A549 (cell line): ENCODE measurements around the gene DPM3. TPM values are rescaled to one million over a fixed set of nuclear protein-coding genes. Genes with fewer than 3 reads are reported as not detected.

Experiments
- ATAC-seq, 2 experiments: fragments of 200-7000 bp in 1 of 2; fragments of >200 bp in 1 of 2; cut with Nextera tagmentation in 1 of 2; cut with Tn5 transposase in 1 of 2; 3 replicates each; pipeline versions ENCODE4 v1.8.0 to v1.9.1; 2018 to 2020; ENCODE audit warnings: mild to moderate bottlenecking in 1 of 2, moderate library complexity in 1 of 2
- CTCF ChIA-PET: fragments of 300-600 bp; sonication (Branson Sonifier 250); formaldehyde crosslinking; extraction: SDS; loops from one replicate; lab custom pipeline; 2021; ENCODE audit warnings: antibody characterized with exemption, inconsistent platforms; lab: Yijun Ruan, JAX
- POLR2A ChIA-PET: fragments of 350-600 bp; formaldehyde crosslinking; extraction: SDS; loops from one replicate; lab custom pipeline; 2021; ENCODE audit warnings: antibody characterized with exemption, inconsistent platforms; lab: Yijun Ruan, JAX
- DNase-seq, 2 experiments: peaks; one replicate each; pipeline versions ENCODE4 v3.0.0 to v3.0.0-alpha.2; 2011 to 2016; ENCODE audit warnings: low read depth in 1 of 2, low spot score in 1 of 2
- FAIRE-seq: peaks from 2 replicates; lab custom pipeline; 2011; peaks lifted over from hg19 to GRCh38; lab: Jason Lieb, UNC
- H3K27ac ChIP-seq, 2 experiments: fragments of >200 bp; sonication (Bioruptor Twin); formaldehyde crosslinking; 3 replicates each; pipeline ENCODE4 v1.5.1; 2016 to 2017
- H3K4me1 ChIP-seq: fragments of >200 bp; sonication (Bioruptor Twin); formaldehyde crosslinking; 3 replicates; pipeline ENCODE4 v1.6.1; 2016
- H3K4me2 ChIP-seq: fragments of >200 bp; sonication (Bioruptor Twin); formaldehyde crosslinking; 3 replicates; pipeline ENCODE4 v1.6.1; 2016
- H3K4me3 ChIP-seq: fragments of >200 bp; sonication (Bioruptor Twin); formaldehyde crosslinking; 3 replicates; pipeline ENCODE4 v1.5.1; 2016
- H3K9me3 ChIP-seq: fragments of >200 bp; sonication (Bioruptor Twin); formaldehyde crosslinking; 3 replicates; pipeline ENCODE4 v1.6.1; 2016
- CBX2 ChIP-seq: fragments of 200-600 bp; sonication (generic); IDR thresholded peaks from 2 replicates; pipeline ENCODE4 v1.6.1; 2016; ENCODE audit warnings: low read depth, mild to moderate bottlenecking, borderline replicate concordance
- CBX8 ChIP-seq: fragments of 200-600 bp; sonication (generic); IDR thresholded peaks from 2 replicates; pipeline ENCODE4 v1.6.1; 2016
- EHF ChIP-seq: fragments of 250-450 bp; sonication (Bioruptor Pico); IDR thresholded peaks from 2 replicates; pipeline ENCODE4 v1.5.0; 2020; ENCODE audit warnings: mild to moderate bottlenecking
- EHMT2 ChIP-seq: fragments of 200-600 bp; sonication (generic); IDR thresholded peaks from 2 replicates; pipeline ENCODE4 v1.6.1; 2016; ENCODE audit warnings: antibody characterized with exemption, low read depth, mild to moderate bottlenecking, moderate library complexity
- EP300 ChIP-seq, 2 experiments: fragments of >200 bp; sonication (Bioruptor Twin); formaldehyde crosslinking; IDR thresholded peaks; 2 replicates in 1 of 2; 3 replicates in 1 of 2; pipeline ENCODE4 v1.6.1; 2016 to 2017
- ESRRA ChIP-seq: fragments of 150-350 bp; IDR thresholded peaks from 2 replicates; pipeline ENCODE4 v1.6.1; 2014; ENCODE audit warnings: mild to moderate bottlenecking, low read length, borderline replicate concordance
- FOSB ChIP-seq: fragments of 250-450 bp; sonication (Bioruptor Pico); IDR thresholded peaks from 2 replicates; pipeline ENCODE4 v1.5.0; 2020; ENCODE audit warnings: mild to moderate bottlenecking, moderate library complexity
- FOXS1 ChIP-seq: fragments of 250-450 bp; sonication (Bioruptor Pico); IDR thresholded peaks from 2 replicates; pipeline ENCODE4 v1.5.0; 2020; ENCODE audit warnings: mild to moderate bottlenecking, moderate library complexity
- HES2 ChIP-seq: fragments of >200 bp; sonication (Bioruptor Twin); formaldehyde crosslinking; IDR thresholded peaks from 2 replicates; pipeline ENCODE4 v1.6.1; 2016
- HOXB13 ChIP-seq: fragments of 250-450 bp; sonication (Bioruptor Pico); IDR thresholded peaks from 2 replicates; pipeline ENCODE4 v1.5.0; 2020; ENCODE audit warnings: low read depth, mild to moderate bottlenecking, moderate library complexity
- HOXB5 ChIP-seq: fragments of 250-450 bp; sonication (Bioruptor Pico); IDR thresholded peaks from 2 replicates; pipeline ENCODE4 v1.5.0; 2020; ENCODE audit warnings: mild to moderate bottlenecking, moderate library complexity
- JUN ChIP-seq, 2 experiments: fragments of >200 bp; sonication (Bioruptor Twin); formaldehyde crosslinking; IDR thresholded peaks; 2 replicates in 1 of 2; 3 replicates in 1 of 2; pipeline ENCODE4 v1.6.1; 2016 to 2017
- JUNB ChIP-seq: fragments of >200 bp; sonication (Bioruptor Twin); formaldehyde crosslinking; IDR thresholded peaks from 2 replicates; pipeline ENCODE4 v1.6.1; 2016
- MAX ChIP-seq: IDR thresholded peaks from 2 replicates; pipeline ENCODE4 v1.6.1; 2012
- MAZ ChIP-seq: fragments of 150-350 bp; IDR thresholded peaks from 2 replicates; pipeline ENCODE4 v1.6.1; 2014; ENCODE audit warnings: antibody characterized with exemption, low read depth, low read length, borderline replicate concordance
- RAD21 ChIP-seq, 2 experiments: fragments of >200 bp in 1 of 2; sonication (Bioruptor Twin) in 1 of 2; formaldehyde crosslinking in 1 of 2; IDR thresholded peaks in 1 of 2; conservative IDR thresholded peaks in 1 of 2; 2 replicates in 1 of 2; 3 replicates in 1 of 2; pipeline ENCODE4 v1.6.1; 2012 to 2018; ENCODE audit warnings: inconsistent platforms in 1 of 2
- RFX5 ChIP-seq: fragments of 450-650 bp; IDR thresholded peaks from 2 replicates; pipeline ENCODE4 v1.7.1; 2014; ENCODE audit warnings: antibody characterized with exemption, mild to moderate bottlenecking, moderate library complexity
- ZNF302 ChIP-seq: fragments of 250-450 bp; sonication (Bioruptor Pico); IDR thresholded peaks from 2 replicates; pipeline ENCODE4 v1.9.0; 2021; ENCODE audit warnings: inconsistent platforms, mild to moderate bottlenecking, moderate library complexity
- ZSCAN20 ChIP-seq: fragments of 250-450 bp; sonication (Bioruptor Pico); IDR thresholded peaks from 2 replicates; pipeline ENCODE4 v1.8.0; 2022; ENCODE audit warnings: mild to moderate bottlenecking, moderate library complexity
- WGBS: methylation state at CpG from one replicate; pipeline ENCODE4 v1.1.6; 2017; ENCODE audit errors: missing lambda C conversion rate; 5-methylcytosine and 5-hydroxymethylcytosine counted together
- polyA plus RNA-seq, 4 experiments: library from polyadenylated mRNA; depleted of rRNA in 3 of 4; stranded (reverse); fragments of >200 nt; fragmentation: RNase III in 1 of 4; extraction: RNeasy Plus Mini Kit Qiagen cat#74134 plus additional on column Dnase treatment in 1 of 4; gene quantifications; 2 replicates in 3 of 4; 3 replicates in 1 of 4; pipeline ENCODE4 v1.2.3, GENCODE V29; 2011 to 2017
- TF ChIP-seq, protein P1 (sequence below): IDR thresholded peaks from 2 replicates; pipeline ENCODE4 v1.6.1; 2012
- TF ChIP-seq, protein P2 (sequence below): fragments of >200 bp; sonication (Bioruptor Twin); formaldehyde crosslinking; IDR thresholded peaks from 3 replicates; pipeline ENCODE4 v1.6.1; 2016

DPM3 gene
- polyA plus RNA-seq, 2 of the 4 experiments (the other 2 are of a cell fraction), result 22.8 to 80.3 TPM

DNA sequence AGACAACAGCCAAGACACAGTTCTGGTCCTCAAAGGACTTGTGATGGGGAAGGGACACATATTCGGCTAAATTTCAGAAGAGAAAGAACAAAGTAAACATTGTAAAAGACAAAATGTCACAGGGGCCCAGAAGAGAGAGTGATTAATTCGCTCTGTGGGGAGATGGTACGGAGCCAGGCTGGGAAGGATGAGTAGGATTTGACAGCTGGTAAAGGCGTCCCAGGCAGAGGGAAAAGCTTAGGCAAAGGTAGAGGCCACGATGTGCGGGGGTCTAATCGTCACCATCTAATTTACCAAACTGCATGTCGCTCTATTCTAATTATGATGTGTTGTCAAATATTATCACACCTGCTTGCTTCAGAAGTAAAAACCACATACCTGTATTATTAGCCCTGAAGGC, 29.9 kb downstream of the DPM3 start:
- no peak overlapping the region for H3K4me3 ChIP-seq
- no peaks in the 10 kb centered on the region for H3K4me1 ChIP-seq
- TF ChIP-seq ZNF302 (CRISPR knock-in tag) (no peak), RAD21 (conservative IDR thresholded peaks at IDR 0.05 in 1 of 2, IDR thresholded peaks at IDR 0.05 in 1 of 2) (no peak), JUNB (no peak), EHF (no peak), FOSB (CRISPR knock-in tag) (no peak), RFX5 (no peak), ESRRA (no peak), FOXS1 (CRISPR knock-in tag) (no peak), EP300 (IDR thresholded peaks at IDR 0.05) (no peak), HOXB13 (no peak), EHMT2 (no peak), ZSCAN20 (CRISPR knock-in tag) (no peak), HOXB5 (CRISPR knock-in tag) (no peak), MAX (no peak), CBX8 (no peak)
- TF ChIP-seq, protein P1, sequence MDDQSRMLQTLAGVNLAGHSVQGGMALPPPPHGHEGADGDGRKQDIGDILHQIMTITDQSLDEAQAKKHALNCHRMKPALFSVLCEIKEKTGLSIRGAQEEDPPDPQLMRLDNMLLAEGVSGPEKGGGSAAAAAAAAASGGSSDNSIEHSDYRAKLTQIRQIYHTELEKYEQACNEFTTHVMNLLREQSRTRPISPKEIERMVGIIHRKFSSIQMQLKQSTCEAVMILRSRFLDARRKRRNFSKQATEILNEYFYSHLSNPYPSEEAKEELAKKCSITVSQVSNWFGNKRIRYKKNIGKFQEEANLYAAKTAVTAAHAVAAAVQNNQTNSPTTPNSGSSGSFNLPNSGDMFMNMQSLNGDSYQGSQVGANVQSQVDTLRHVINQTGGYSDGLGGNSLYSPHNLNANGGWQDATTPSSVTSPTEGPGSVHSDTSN, result no peak
- TF ChIP-seq, protein P2, sequence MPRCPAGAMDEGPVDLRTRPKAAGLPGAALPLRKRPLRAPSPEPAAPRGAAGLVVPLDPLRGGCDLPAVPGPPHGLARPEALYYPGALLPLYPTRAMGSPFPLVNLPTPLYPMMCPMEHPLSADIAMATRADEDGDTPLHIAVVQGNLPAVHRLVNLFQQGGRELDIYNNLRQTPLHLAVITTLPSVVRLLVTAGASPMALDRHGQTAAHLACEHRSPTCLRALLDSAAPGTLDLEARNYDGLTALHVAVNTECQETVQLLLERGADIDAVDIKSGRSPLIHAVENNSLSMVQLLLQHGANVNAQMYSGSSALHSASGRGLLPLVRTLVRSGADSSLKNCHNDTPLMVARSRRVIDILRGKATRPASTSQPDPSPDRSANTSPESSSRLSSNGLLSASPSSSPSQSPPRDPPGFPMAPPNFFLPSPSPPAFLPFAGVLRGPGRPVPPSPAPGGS, result no peak
- H3K27ac ChIP-seq, result no peak overlapping the region
- FAIRE-seq, result no peak
- CTCF ChIA-PET, result interaction anchor here (2.2 to 9.2 kb wide), 2 partner anchors 19 to 58 kb away, joined by 14 to 62 read pairs; no protein-coding TSS in a partner anchor
- 76% methylated on average over 8 of the region's 8 CpGs for WGBS
- no peak overlapping the region for H3K4me2 ChIP-seq
- POLR2A ChIA-PET, result no interaction called here
- no peak for DNase-seq
- no peak for ATAC-seq
- H3K9me3 ChIP-seq, result no peaks in the 10 kb centered on the region

DNA sequence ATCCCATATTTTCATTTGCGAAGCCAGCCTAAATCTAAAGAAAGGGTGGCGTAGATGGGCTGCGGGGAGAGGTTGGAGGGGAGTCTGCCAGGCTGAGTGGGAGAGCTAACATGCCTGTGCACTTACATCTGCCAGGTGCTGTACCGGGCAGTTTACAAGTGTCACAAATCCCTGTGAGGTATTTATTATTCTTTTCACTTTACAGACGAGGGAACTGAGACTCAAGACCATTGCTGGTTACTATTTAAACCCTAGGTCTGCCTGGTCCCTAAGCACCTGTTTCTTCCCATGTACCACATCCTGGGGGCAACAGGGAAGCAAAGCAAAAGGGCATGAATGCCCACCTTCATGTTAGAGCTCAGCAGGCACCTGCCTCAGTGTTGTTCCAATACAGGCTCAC, 32.0 kb downstream of the DPM3 start:
- CTCF ChIA-PET, result interaction anchor here (1.1 to 9.2 kb wide), 10 partner anchors 10 to 86 kb away, joined by 3 to 67 read pairs (median 4); partner anchors contain the start of gene EFNA1
- Histone ChIP-seq H3K27ac (no peak overlapping the region), H3K4me2 (no peak overlapping the region), H3K4me1 (no peaks in the 10 kb centered on the region), H3K4me3 (no peak overlapping the region), H3K9me3 (no peaks in the 10 kb centered on the region)
- no peak for DNase-seq
- ATAC-seq, result no peak
- POLR2A ChIA-PET, result interaction anchor here (1.0 to 1.6 kb wide), 2 partner anchors 20 to 28 kb away, joined by 3 to 4 read pairs; no protein-coding TSS in a partner anchor
- no peak for FAIRE-seq
- whole genome bisulfite sequencing, result 81% methylated on average over 5 of the region's 5 CpGs
- TF ChIP-seq JUN (IDR thresholded peaks at IDR 0.05) (no peak), HES2 (no peak), RFX5 (no peak), MAZ (no peak), CBX2 (no peak), JUNB (no peak)
- TF ChIP-seq, protein P1, result no peak
